K562 (cell line): ENCODE results near the gene FHIT. TPM values are rescaled to one million over a fixed set of nuclear protein-coding genes. Genes with fewer than 3 reads are reported as not detected.

Experiments used
- ATAC-seq: fragments of 200-7000 bp; cut with Tn5 transposase; 3 replicates; pipeline ENCODE4 v1.9.1; 2020; ENCODE audit warnings: moderate library complexity
- BruUV-seq: library from RNA; stranded (reverse); fragments of 400-500 nt; replicated peaks from 2 replicates; lab custom pipeline; 2021; lab: Mats Ljungman, UMichigan
- CTCF ChIA-PET: fragments of 300-600 bp; formaldehyde crosslinking; extraction: SDS; loops from one replicate; lab custom pipeline; 2021; ENCODE audit warnings: low intra/inter-chr PET ratio; lab: Yijun Ruan, JAX
- POLR2A ChIA-PET: fragments of 300-600, 350-650 bp; sonication (Branson Sonifier 250); formaldehyde crosslinking; extraction: SDS; loops from one replicate; lab custom pipeline; 2021; ENCODE audit warnings: antibody characterized with exemption, inconsistent platforms; lab: Yijun Ruan, JAX
- DNase-seq, 4 experiments: peaks; one replicate each; pipeline versions ENCODE4 v3.0.0 to v3.0.0-alpha.2; 2011 to 2018; ENCODE audit warnings: low spot score in 3 of 4, mixed read lengths in 3 of 4; ENCODE audit errors: extremely low read depth in 1 of 4
- FAIRE-seq: peaks from 2 replicates; lab custom pipeline; 2011; peaks lifted over from hg19 to GRCh38; lab: Jason Lieb, UNC
- H2AFZ ChIP-seq: 2 replicates; pipeline ENCODE4 v1.6.0; 2011; ENCODE audit warnings: low read depth, low read length, control low read depth, inconsistent platforms
- H3K27ac ChIP-seq: fragments of 200-600 bp; 3 replicates; pipeline ENCODE4 v1.8.0; 2011; ENCODE audit warnings: low read depth, mild to moderate bottlenecking, control low read depth, inconsistent platforms, low read length, moderate library complexity, mixed read lengths; ENCODE audit errors: extremely low read depth
- H3K27me3 ChIP-seq, 2 experiments: fragments of 300-600 bp in 1 of 2; 2 replicates in 1 of 2; 3 replicates in 1 of 2; pipeline versions ENCODE4 v1.6.0 to v1.8.0; 2011; ENCODE audit warnings: inconsistent platforms in 2 of 2, low read length in 2 of 2, mild to moderate bottlenecking in 1 of 2, mixed read lengths in 1 of 2, moderate library complexity in 1 of 2; ENCODE audit not compliant: control insufficient read depth in 2 of 2, insufficient read depth in 2 of 2
- H3K36me3 ChIP-seq: fragments of 300-600 bp; 3 replicates; pipeline ENCODE4 v1.8.0; 2011; ENCODE audit warnings: mild to moderate bottlenecking, low read length, inconsistent platforms; ENCODE audit not compliant: control insufficient read depth, insufficient read depth
- H3K4me1 ChIP-seq, 2 experiments: fragments of 200-600 bp in 1 of 2; replicated peaks in 1 of 2; 2 replicates in 1 of 2; 3 replicates in 1 of 2; pipeline versions ENCODE4 v1.5.1 to v1.8.0; 2011; ENCODE audit warnings: inconsistent platforms in 2 of 2, low read length in 2 of 2, mild to moderate bottlenecking in 1 of 2, mixed read lengths in 1 of 2, moderate library complexity in 1 of 2; ENCODE audit not compliant: control insufficient read depth in 2 of 2, insufficient read depth in 2 of 2
- H3K4me2 ChIP-seq: 2 replicates; pipeline ENCODE4 v1.6.1; 2011; ENCODE audit warnings: low read length, control low read depth, inconsistent platforms, mixed read lengths; ENCODE audit not compliant: insufficient read depth
- H3K4me3 ChIP-seq: fragments of 200-600 bp; sonication (generic), shearing (Covaris generic); 2 replicates; pipeline ENCODE4 v1.5.1; 2016; ENCODE audit warnings: control low read depth, inconsistent platforms
- H3K79me2 ChIP-seq: fragments of 200-600 bp; 3 replicates; pipeline ENCODE4 v1.8.0; 2011; ENCODE audit warnings: low read length, inconsistent platforms; ENCODE audit not compliant: control insufficient read depth, insufficient read depth
- H3K9ac ChIP-seq, 2 experiments: 2 replicates each; pipeline versions ENCODE4 v1.6.0 to v1.6.1; 2011; ENCODE audit warnings: low read depth in 2 of 2, low read length in 2 of 2, control low read depth in 1 of 2, inconsistent platforms in 1 of 2, mild to moderate bottlenecking in 1 of 2, mixed read lengths in 1 of 2; ENCODE audit not compliant: insufficient read depth in 1 of 2
- H3K9me1 ChIP-seq: one replicate; pipeline ENCODE4 v1.6.0; 2011; ENCODE audit warnings: inconsistent platforms, mild to moderate bottlenecking, low read length, moderate library complexity; ENCODE audit not compliant: control insufficient read depth, insufficient read depth
- H3K9me3 ChIP-seq: replicated peaks from 2 replicates; pipeline ENCODE4 v1.5.1; 2011; ENCODE audit warnings: low read depth, low read length, inconsistent platforms; ENCODE audit not compliant: control insufficient read depth, insufficient read depth
- H4K20me1 ChIP-seq: replicated peaks from 2 replicates; pipeline ENCODE4 v1.6.1; 2011; ENCODE audit warnings: low read length, inconsistent platforms, mixed read lengths; ENCODE audit not compliant: control insufficient read depth, insufficient read depth
- CBFB ChIP-seq: sonication (generic); formaldehyde crosslinking; IDR thresholded peaks from 2 replicates; pipeline ENCODE4 v1.4.0; 2020; ENCODE audit warnings: mild to moderate bottlenecking, missing genetic modification reagents
- CBX5 ChIP-seq: IDR thresholded peaks from 2 replicates; pipeline ENCODE4 v1.6.1; 2014; ENCODE audit warnings: low read depth, borderline replicate concordance
- ETS2 ChIP-seq: IDR thresholded peaks from 2 replicates; pipeline ENCODE4 v1.6.1; 2016; ENCODE audit warnings: borderline replicate concordance, missing genetic modification characterization, mild to moderate bottlenecking, moderate library complexity, missing compliant biosample characterization; ENCODE audit not compliant: poor library complexity, severe bottlenecking
- GMEB1 ChIP-seq: fragments of 250-450 bp; sonication (Bioruptor Pico); IDR thresholded peaks from 2 replicates; pipeline ENCODE4 v1.4.0; 2020; ENCODE audit warnings: mild to moderate bottlenecking
- GTF2E2 ChIP-seq: fragments of 200-800 bp; sonication (Bioruptor generic); IDR thresholded peaks from 2 replicates; pipeline ENCODE4 v1.6.1; 2016; ENCODE audit warnings: missing genetic modification characterization, missing compliant biosample characterization
- HDAC1 ChIP-seq, 2 experiments: fragments of 450-650 bp; IDR thresholded peaks; 2 replicates each; pipeline ENCODE4 v1.6.1; 2016 to 2017; ENCODE audit warnings: inconsistent platforms in 1 of 2, mild to moderate bottlenecking in 1 of 2, moderate library complexity in 1 of 2
- JUNB ChIP-seq: fragments of 450-650 bp; formaldehyde crosslinking; conservative IDR thresholded peaks from 2 replicates; pipeline ENCODE4 v1.4.0; 2020; ENCODE audit warnings: mild to moderate bottlenecking
- KHSRP ChIP-seq: fragments of 450-650 bp; IDR thresholded peaks from 2 replicates; pipeline ENCODE4 v1.6.1; 2017
- NFIC ChIP-seq: fragments of 450-650 bp; IDR thresholded peaks from 2 replicates; pipeline ENCODE4 v1.6.1; 2017; ENCODE audit warnings: mild to moderate bottlenecking, inconsistent platforms
- PHF21A ChIP-seq: fragments of 450-650 bp; IDR thresholded peaks from 2 replicates; pipeline ENCODE4 v1.6.1; 2017; ENCODE audit warnings: low read depth, borderline replicate concordance
- POLR2G ChIP-seq: fragments of 200-400 bp; formaldehyde crosslinking; IDR thresholded peaks from 2 replicates; pipeline ENCODE4 v1.6.1; 2017; ENCODE audit warnings: low read depth, mild to moderate bottlenecking, antibody characterized with exemption, low read length, moderate library complexity
- SFPQ ChIP-seq: fragments of 200-400 bp; formaldehyde crosslinking; IDR thresholded peaks from 2 replicates; pipeline ENCODE4 v1.6.1; 2017; ENCODE audit warnings: mild to moderate bottlenecking, low read depth, low read length, moderate library complexity
- XRCC5 ChIP-seq: fragments of 200-400 bp; formaldehyde crosslinking; IDR thresholded peaks from 2 replicates; pipeline ENCODE4 v1.6.1; 2017; ENCODE audit warnings: low read depth, mild to moderate bottlenecking, low read length
- ZMIZ1 ChIP-seq, 2 experiments: fragments of 150-350 bp in 1 of 2; IDR thresholded peaks; 2 replicates each; pipeline ENCODE4 v1.6.1; 2012 to 2016; ENCODE audit warnings: low read depth in 2 of 2, low read length in 2 of 2, mild to moderate bottlenecking in 1 of 2, moderate library complexity in 1 of 2
- ZNF511 ChIP-seq: sonication (generic); formaldehyde crosslinking; IDR thresholded peaks from 2 replicates; pipeline ENCODE4 v1.8.0; 2022; ENCODE audit warnings: mild to moderate bottlenecking, missing genetic modification reagents
- WGBS: fragments of 100-300 bp; shearing (Covaris generic); methylation state at CpG from one replicate; pipeline ENCODE4 v1.1.6; 2016; ENCODE audit warnings: low coverage, mixed read lengths; ENCODE audit not compliant: insufficient coverage; ENCODE audit errors: missing lambda C conversion rate; 5-methylcytosine and 5-hydroxymethylcytosine counted together
- in situ Hi-C: fragments of 300-500 bp; cut with MboI; formaldehyde crosslinking; loops from 4 replicates; pipeline ENCODE4 v1.15.0; 2018; ENCODE audit warnings: inconsistent platforms, mixed read lengths
- intact Hi-C: fragments of 100-400 bp; cut with micrococcal nuclease; formaldehyde crosslinking; loops from 2 replicates; pipeline ENCODE4 v1.14.2; 2022
- polyA plus RNA-seq, 8 experiments: library from polyadenylated mRNA; depleted of rRNA in 4 of 8; stranded (reverse) in 5 of 8; unstranded in 3 of 8; fragments of >200 nt; fragmentation: Nextera tagmentation in 2 of 8; fragmentation: Illumina TruSeq in 1 of 8; extraction: Ambion mirVana in 2 of 8; extraction: Trizol in 1 of 8; gene quantifications; 2 replicates each; pipeline versions ENCODE4 v1.2.1 to v1.2.3, GENCODE V29; 2011 to 2014; ENCODE audit warnings: inconsistent platforms in 1 of 8, missing spikeins in 1 of 8
- total RNA-seq, 7 experiments: library from RNA; depleted of rRNA in 6 of 7; stranded (reverse); fragments of >200 nt in 6 of 7; fragmentation: Illumina TruSeq in 2 of 7; extraction: Trizol in 2 of 7; gene quantifications; 2 replicates each; pipeline versions ENCODE4 v1.2.1 to v1.2.3, GENCODE V29; 2011 to 2021; ENCODE audit warnings: low replicate concordance in 1 of 7

The FHIT gene
- total and polyA plus RNA-seq, 9 of the 15 experiments (the other 6 are each of a cell fraction or from before 2014, with no cell fraction given) = 1.7 to 9.1 (median 4.3) TPM

GRCh38 chr3:60424942-60425341 is 826.3 kb downstream of the FHIT start:
- in situ Hi-C loops = no loop called here
- Histone ChIP-seq H2AFZ (no peak overlapping the region), H3K4me3 (no peak overlapping the region), H3K79me2 (no peaks in the 10 kb centered on the region), H3K9me3 (no peaks in the 10 kb centered on the region), H3K36me3 (no peaks in the 10 kb centered on the region), H4K20me1 (no peaks in the 10 kb centered on the region), H3K9me1 (no peaks in the 10 kb centered on the region), H3K4me1 (no peaks in the 10 kb centered on the region; a peak in 1 of 5 replicates), H3K4me2 (no peak overlapping the region), H3K9ac (no peak overlapping the region), H3K27me3 (no peaks in the 10 kb centered on the region), H3K27ac (no peak overlapping the region)
- CTCF ChIA-PET = no interaction called here
- BruUV-seq = no TSS peak
- FAIRE-seq (no peak), ATAC-seq (no peak), DNase-seq (no peak)
- POLR2A ChIA-PET = no interaction called here
- WGBS = 27% methylated on average over 2 of the region's 2 CpGs
- intact Hi-C loops = no loop called here
- TF ChIP-seq GMEB1 (CRISPR knock-in tag) = no peak
- TF ChIP-seq CBX5 = no peak
- no peak for TF ChIP-seq KHSRP
- TF ChIP-seq ETS2 = no peak
- TF ChIP-seq NFIC = no peak
- TF ChIP-seq CBFB (CRISPR knock-in tag) = no peak
- no peak for TF ChIP-seq ZNF511
- TF ChIP-seq JUNB = no peak
- no peak for TF ChIP-seq PHF21A
- no peak for TF ChIP-seq GTF2E2 (tag)
- TF ChIP-seq ZMIZ1 (IDR thresholded peaks at IDR 0.05; ENCODE audit: low read depth in 2 of 2, low read length in 2 of 2) = no peak
- no peak for TF ChIP-seq SFPQ
- TF ChIP-seq XRCC5 = no peak
- no peak for TF ChIP-seq HDAC1 (IDR thresholded peaks at IDR 0.05)
- no peak for TF ChIP-seq POLR2G
